ENCODE data around the gene SMIM5. TPM values are rescaled to one million over a fixed set of nuclear protein-coding genes. Genes with fewer than 3 reads are reported as not detected.
"Not testable (repeated sequence)": the region's sequence is repeated elsewhere in the genome, so short reads cannot be mapped to it uniquely, and the experiment has no call there.

Gene SMIM5
- total RNA-seq, 1 donor from 2014 or later = 1.7 TPM

DNA sequence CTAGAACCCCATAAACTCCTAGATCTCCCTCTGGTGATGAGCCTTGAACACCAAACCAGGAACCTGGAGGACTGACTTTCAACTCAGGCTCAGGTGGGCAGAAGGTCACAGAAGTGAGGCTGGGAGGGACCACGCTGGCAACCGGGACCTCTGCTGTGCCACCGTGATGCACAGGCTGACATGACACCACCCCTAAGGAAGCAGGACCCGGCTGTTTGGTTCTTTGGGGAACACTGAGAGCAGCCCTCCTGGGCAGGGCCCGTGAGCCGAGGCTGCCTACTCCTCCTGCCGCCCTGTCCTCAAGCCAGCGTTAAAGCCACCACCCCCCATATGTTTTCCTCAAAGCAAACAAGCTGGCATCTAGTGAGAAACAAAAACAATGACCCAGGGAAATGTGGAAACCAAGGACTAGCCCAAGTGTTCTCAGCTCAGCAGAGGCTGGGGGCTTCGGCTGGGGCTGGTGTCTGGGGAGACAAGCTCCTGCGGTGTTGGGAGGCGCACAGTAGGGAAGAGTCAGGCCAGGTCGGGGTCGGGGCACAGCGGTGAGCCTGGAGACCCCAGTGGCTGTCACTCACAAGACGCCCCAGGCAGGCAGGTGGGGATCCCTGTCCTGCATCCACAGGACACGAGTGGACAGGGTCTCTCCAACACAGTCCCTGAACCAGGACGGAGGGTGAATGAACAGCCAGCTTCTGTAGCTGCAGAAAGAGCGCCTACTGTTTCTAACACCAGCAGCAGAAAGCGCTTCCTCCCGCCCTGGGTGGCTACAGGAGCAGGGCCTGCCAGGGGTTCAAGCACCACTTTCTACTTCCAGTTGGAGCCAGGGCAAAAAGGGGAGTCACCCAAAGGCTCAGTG lies 1.7 kb downstream of the SMIM5 start:
- TF ChIP-seq, protein P1, sequence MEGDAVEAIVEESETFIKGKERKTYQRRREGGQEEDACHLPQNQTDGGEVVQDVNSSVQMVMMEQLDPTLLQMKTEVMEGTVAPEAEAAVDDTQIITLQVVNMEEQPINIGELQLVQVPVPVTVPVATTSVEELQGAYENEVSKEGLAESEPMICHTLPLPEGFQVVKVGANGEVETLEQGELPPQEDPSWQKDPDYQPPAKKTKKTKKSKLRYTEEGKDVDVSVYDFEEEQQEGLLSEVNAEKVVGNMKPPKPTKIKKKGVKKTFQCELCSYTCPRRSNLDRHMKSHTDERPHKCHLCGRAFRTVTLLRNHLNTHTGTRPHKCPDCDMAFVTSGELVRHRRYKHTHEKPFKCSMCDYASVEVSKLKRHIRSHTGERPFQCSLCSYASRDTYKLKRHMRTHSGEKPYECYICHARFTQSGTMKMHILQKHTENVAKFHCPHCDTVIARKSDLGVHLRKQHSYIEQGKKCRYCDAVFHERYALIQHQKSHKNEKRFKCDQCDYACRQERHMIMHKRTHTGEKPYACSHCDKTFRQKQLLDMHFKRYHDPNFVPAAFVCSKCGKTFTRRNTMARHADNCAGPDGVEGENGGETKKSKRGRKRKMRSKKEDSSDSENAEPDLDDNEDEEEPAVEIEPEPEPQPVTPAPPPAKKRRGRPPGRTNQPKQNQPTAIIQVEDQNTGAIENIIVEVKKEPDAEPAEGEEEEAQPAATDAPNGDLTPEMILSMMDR (IDR thresholded peaks at IDR 0.05; ENCODE audit: insufficient read depth, low read length, poor library complexity, severe bottlenecking) = no peak

DNA sequence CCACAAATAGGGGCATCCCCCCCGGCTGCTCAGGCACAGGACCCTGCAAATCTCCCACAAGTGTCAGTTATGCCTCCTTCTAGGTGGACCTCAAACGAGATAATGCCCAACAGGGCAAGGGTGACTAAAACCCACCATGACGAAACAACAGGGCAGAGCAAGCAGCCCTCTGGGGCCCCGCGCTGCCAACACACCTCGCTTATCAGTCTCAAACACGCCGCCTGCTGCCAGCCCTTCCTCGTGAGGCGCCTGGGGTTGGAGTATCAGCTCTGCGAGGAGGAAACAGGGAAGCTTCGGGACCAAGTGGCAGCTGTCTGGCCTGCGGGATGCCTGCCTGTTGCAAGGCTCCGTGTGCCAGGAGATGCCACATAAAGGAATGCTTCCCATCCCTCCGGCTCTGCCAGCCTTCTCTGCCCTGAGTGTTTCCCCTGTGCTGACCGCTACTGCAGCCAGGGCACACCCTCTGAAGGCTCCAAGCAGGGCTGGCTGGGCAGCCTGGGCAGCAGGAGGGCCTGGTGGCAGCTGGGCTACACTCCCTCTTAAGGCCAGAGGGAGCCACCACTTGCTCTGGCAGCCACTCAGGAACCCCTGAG lies 2.5 kb downstream of the SMIM5 start:
- Histone ChIP-seq H3K27me3 (ENCODE audit: control insufficient read depth, insufficient read depth, low read length) (no peaks in the 10 kb centered on the region), H3K36me3 (ENCODE audit: control insufficient read depth, insufficient read depth, low read length) (no peaks in the 10 kb centered on the region), H3K4me3 (ENCODE audit: low read depth, low read length) (no peak overlapping the region)
- TF ChIP-seq, protein P1 (IDR thresholded peaks at IDR 0.05; ENCODE audit: insufficient read depth, low read length, poor library complexity, severe bottlenecking) = no peak
- no peak for DNase-seq (ENCODE audit: low read depth)

More for the DNA sequence above, 1.7 kb downstream of the SMIM5 start:
- Histone ChIP-seq H3K27me3 (ENCODE audit: control insufficient read depth, insufficient read depth, low read length) (no peaks in the 10 kb centered on the region), H3K36me3 (ENCODE audit: control insufficient read depth, insufficient read depth, low read length) (no peaks in the 10 kb centered on the region), H3K4me3 (ENCODE audit: low read depth, low read length) (no peak overlapping the region)
- no peak for DNase-seq (ENCODE audit: low read depth)

DNA sequence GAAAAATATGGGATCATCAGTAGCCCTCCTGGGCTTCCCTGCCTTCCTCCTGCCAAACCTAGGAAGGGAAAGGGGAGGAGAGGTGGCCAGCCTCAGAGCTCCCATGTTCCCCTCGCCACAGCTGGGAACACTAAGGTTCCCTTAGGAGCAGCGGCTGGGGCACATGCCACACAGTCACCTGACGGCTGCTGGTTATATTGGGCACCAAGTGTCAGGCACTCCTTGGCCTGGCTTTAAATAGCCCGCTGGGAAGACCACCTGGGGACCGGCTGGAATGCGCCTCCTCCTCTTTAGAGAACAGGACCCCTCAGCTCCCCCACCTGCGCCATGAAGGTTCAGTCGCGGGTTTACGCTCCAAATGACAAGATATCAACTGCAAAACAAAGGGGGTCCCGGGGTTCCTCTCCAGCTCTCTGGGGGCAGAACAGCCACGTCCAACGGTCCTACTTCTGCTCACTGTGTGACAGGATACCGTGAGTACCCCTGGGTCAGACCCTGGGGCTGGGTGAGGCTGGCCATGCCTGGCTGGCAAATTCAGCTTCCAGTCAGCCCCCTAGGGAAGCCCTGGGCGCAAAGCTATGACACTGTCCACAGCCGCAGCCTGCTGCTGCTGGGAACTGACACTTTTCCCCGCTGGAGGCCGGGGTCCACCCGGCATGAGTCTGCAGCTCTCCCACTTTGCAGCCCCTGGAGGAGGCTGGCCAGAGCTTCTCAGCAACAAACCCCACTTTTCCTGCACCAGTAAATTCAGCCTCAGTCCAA lies 3.3 kb downstream of the SMIM5 start:
- no peak for DNase-seq (ENCODE audit: low read depth)
- Histone ChIP-seq H3K36me3 (ENCODE audit: control insufficient read depth, insufficient read depth, low read length) (no peaks in the 10 kb centered on the region), H3K4me3 (ENCODE audit: low read depth, low read length) (no peak overlapping the region), H3K27me3 (ENCODE audit: control insufficient read depth, insufficient read depth, low read length) (no peaks in the 10 kb centered on the region)
- TF ChIP-seq, protein P1 (IDR thresholded peaks at IDR 0.05; ENCODE audit: insufficient read depth, low read length, poor library complexity, severe bottlenecking) = no peak

DNA sequence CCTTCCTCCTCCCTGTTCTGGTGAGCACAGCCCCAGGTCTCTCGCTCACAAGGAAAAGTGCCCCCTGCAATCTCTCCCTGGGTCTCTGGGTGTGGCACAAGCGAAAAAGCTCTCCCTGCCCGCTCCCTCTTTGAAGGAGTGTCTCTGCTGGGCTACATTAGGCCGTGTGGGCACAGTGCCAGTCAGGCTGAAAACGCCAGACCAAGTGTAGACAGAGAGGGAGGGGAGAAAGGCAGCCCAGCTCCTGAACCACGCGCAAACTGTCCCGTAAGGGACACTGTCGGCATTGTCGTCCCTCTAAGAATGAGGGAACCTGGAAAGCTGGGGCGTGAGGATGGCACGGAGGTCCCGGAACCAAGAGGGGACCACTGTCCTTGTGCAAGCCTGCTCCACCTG lies 3.9 kb downstream of the SMIM5 start:
- TF ChIP-seq, protein P1 (IDR thresholded peaks at IDR 0.05; ENCODE audit: insufficient read depth, low read length, poor library complexity, severe bottlenecking) = no peak
- no peak overlapping the region for H3K4me3 ChIP-seq (ENCODE audit: low read depth, low read length)
- H3K36me3 ChIP-seq (ENCODE audit: control insufficient read depth, insufficient read depth, low read length) = no peaks in the 10 kb centered on the region
- no peaks in the 10 kb centered on the region for H3K27me3 ChIP-seq (ENCODE audit: control insufficient read depth, insufficient read depth, low read length)
- DNase-seq (ENCODE audit: low read depth) = no peak

DNA sequence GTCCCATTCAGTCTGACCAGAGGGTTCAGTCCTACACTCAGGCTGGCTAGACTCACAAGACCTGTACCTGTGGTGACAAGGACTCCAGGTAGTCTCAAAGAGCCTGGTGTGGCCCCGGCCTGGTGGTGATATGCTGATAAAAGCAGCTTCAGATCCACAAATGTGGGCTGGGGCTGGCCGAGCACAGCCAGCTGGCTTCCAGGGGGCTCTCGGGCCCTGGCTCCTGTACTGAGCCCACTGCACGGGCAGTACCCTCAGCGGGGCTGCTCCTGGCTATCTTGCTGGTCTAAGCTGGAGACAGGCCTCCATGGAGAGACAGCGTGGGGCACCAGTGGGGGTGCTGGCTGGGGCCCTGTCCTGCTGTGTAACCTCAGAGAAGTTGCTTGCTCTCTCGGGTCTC lies 4.3 kb downstream of the SMIM5 start:
- Histone ChIP-seq H3K4me3 (ENCODE audit: low read depth, low read length) (no peak overlapping the region), H3K36me3 (ENCODE audit: control insufficient read depth, insufficient read depth, low read length) (no peaks in the 10 kb centered on the region), H3K27me3 (ENCODE audit: control insufficient read depth, insufficient read depth, low read length) (no peaks in the 10 kb centered on the region)
- TF ChIP-seq, protein P1 (IDR thresholded peaks at IDR 0.05; ENCODE audit: insufficient read depth, low read length, poor library complexity, severe bottlenecking) = no peak
- no peak for DNase-seq (ENCODE audit: low read depth)

DNA sequence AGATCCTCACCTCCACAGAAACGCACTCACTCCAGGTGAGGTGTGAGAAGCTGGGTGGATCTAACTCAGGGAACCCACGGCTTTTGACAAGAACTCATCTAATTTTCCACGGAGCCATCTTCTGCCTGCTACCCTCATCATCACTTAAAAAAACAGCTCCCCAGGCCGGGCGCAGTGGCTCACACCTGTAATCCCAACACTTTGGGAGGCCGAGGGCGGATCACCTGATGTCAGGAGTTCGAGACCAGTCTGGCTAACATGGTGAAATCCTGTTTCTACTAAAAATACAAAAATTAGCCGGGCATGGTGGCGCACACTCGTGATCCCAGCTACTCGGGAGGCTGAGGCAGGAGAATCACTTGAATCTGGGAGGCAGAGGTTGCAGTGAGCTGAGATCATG lies 4.8 kb downstream of the SMIM5 start:
- not testable (repeated sequence) for DNase-seq (ENCODE audit: low read depth); H3K27me3 ChIP-seq (ENCODE audit: control insufficient read depth, insufficient read depth, low read length); H3K36me3 ChIP-seq (ENCODE audit: control insufficient read depth, insufficient read depth, low read length); H3K4me3 ChIP-seq (ENCODE audit: low read depth, low read length)

Data from kidney epithelial cell (primary cell).